ENCODE measurements around the gene XAB2.

Gene XAB2

DNA sequence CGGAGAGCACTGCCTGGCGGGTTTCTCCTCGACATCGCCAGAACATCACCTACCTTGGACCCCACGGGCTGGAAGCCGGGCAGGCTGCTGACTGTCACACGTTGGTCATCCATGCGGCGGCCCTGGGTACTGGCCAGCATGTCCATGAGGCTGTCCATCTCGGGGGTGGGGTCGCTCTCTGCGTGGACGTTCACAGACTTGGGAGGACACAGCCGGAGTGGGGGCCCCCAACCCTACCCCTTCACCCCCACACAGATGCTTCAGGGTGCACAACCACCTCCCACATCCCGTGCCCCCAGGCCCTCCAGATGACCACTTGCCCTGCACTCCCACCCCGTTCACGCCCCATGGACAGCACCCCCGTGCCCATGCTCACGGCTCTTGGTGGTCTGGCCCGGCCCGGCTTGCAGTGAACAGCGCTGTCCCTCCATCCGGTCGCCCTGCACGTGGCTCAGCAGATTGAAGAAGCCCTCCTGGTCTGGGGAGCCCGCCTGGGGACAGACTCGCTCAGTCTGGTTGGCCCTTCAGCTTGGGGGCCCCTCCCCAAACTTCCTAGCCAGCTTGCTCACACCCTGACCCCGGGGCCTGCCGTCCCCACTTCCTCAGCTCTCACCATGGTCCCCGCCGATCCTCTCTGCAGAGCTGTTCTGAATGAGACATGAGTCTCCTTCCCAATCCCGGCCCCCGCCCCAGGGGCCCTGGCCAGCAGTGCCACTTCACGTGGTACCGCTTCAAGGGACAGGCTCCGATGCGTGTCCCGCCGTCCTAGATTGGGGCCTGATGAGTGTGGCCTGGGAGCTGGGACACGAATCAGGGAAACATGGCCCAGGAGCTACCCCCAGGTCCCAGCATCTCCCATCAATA is 3.2 kb upstream of the XAB2 start:
- FAIRE-seq, result no peak

DNA sequence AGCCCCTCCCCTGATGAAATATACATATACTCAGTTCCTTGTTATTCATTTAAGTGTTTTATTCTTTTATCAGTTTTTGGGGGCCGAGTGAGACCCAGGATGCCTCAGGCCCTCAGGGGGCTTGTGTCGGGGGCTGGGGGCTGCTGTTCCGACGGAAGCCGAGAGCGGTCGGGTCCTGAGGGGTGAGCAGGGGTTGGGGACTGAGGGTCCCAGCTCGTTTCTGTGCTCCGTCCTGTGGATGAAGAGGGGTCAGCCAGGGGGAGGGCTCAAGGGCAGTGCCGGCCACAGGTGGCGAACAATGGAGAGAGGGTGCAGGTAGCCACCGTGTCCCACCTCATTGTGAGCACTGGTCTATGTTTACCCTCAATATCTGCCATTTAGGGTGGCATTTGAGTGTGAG is 2.2 kb upstream of the XAB2 start:
- no peak for FAIRE-seq

DNA sequence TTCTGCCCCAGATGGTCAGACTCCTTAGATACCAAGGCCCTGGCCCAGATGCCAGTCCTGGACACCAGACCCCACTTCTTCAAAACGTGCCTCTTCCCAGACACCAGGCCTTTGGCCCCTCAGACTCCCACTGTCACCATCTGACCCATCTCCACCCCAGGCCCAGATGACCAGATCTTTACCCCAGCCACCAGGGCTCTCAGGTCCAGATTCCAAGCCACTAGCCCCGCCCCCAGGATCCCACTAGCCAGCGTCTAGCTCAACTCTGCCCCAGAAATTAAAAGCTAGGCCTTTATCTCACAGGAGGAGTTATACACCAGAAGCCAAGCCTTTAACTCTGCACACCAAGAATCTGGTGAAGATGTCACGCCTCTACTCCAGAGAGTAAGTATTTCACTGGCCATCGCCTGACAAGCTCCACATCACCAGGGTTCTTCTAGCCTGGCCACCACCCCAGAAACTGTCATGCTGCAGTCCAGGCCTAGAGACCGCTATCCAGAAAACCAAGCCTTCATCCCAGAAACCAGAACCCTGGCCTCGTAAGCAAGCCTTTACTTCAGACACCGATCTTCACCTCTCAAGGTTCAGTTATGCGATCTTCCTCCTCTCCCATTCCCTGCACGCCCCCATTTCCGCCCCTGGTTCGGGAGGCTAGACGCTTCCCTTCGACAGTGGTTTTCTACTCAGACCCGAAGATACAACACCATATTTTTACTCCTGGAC is 595 bp downstream of the XAB2 start:
- no peak for FAIRE-seq

DNA sequence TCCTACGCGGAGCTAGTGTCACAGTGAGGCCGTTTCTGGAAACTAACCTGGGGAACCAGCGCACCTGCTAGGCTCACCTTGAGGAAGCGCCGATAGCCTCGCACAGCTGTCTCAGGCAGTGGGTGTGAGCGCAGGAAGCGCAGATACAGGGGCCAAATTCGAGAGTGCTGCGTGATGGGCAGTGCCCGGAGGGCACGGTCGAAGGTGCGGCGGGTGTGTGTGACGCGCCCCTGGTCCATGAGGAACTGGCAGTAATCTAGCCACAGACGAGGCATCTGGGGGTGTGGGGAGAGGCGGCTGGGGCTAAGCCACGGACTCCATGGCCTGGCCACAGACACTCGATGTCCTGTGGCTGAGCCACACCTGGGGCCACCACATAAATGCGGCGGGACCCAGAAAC is 2.2 kb downstream of the XAB2 start:
- FAIRE-seq, result no peak

DNA sequence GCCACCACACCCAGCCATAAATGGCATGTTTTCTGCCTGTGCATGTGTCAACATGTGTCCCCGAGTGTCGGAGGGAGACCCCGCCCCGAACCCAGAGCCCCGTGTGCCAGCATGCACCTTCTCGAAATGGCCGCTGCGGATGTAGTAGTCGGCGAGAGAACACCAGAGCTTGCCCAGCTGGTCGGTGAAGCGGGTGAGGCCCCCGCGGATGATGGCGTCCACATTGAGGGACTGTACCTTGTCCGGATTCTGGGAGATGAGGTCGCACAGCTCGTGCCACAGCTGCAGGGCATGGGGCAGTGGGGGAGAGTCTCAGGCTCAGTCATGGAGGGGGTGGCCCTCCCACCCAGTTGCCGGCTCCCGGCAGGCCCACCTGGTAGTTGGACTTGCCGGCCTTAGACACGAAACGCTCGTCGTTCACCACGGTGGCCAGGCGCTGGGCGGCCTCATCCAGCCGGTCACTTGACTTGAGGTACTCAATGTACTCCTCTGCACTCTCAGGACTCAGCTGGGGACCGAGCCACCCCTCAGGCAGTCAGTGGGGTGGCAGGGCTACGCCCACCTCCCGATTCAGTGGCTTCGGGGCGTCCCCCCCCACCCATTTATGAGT is 3.5 kb downstream of the XAB2 start:
- no peak for FAIRE-seq

DNA sequence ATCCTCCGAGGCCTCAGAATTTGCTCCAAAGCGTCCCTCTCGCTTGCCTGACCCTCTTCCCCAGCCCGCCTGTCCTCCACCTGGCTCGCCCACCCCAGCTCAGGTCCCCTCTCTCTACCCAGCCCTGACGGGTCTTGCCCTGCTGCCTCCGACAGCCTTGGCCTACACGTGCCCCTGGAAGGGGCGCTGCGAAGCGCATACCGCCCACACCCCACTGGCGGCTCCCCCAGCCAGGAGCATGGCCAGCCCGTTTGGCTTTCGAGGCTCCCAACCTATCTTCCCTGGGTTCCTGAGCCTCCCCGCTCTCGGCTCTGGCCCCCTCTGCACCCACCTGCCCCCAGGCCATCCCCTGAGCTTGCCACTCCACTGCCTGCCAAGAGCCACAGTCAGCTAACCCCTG is 4.5 kb downstream of the XAB2 start:
- no peak for FAIRE-seq

DNA sequence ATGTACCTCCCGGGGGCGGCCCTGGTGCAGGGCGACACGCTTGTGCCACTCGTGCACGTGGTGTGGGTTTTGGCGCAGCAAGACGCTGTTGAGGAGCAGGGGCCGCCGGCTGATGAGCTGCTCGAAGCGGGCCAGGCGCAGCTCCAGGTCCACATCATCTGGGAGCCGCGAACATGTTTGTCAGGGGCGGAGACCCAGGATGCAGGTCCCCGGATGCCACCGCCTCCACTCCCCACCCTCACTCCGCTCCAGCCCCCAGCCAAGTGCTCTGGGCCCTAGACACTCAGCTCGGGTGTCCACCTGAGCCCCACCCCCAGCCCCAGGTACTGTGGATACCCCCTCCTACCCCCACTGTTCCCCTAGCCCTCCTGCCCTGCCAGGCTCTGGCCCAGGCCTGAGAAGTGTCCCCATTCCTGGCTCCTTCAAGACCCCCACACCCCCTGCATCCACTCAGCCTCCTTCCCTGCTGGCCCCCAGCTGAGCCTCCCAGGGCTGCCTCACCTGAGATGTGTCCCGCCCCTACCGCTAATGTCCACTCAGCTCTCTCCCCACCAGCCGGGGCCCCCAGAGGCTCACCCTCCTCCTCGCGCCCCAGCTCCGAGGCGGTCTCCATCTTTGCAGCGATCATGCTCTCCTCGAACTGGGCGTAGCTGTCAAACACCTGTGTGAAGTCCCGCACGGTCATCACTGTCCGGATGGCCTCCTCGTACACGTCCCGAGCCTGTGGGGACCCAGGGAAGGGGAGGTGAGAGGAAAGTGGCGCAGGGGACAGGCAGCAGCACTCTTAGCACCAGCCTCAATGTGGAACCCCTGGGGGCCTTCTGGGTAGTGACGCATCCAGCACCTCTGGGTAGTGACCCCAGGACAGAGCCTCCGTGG is 5.4 kb downstream of the XAB2 start:
- FAIRE-seq, result no peak

DNA sequence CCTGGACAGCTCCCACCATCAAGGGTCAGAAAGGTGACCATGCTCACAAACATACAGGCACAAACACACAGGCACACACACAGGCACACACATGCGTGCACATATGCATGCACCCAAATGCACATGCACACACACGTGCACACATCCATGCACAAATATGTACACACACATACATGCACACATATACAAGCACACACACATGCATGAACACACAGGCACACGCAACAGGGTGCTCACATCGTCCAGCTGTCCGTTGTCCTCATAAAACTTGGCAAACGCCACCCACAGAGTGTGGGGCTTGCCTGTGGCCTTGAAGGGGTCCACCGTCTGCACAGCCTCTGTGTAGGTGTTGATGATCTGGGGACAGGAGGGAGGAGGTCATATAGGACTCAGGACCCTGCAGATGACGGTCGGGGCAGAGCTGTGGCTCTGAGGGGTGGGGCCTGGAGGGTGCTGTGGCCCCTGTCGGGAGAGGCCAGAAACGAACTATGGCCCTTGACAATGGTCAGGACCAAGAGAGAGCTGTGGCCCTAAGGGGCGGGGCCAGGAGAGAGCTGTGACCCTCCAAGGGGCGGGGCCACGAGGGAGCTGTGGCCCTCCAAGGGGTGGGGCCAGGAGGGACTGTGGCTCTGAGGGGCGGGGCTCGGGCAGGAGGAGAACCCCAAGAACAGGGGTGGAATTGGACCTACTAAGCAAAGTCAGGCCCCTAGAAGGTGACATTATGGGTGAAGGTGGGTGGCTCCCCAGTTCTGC is 6.2 kb downstream of the XAB2 start:
- FAIRE-seq, result no peak

DNA sequence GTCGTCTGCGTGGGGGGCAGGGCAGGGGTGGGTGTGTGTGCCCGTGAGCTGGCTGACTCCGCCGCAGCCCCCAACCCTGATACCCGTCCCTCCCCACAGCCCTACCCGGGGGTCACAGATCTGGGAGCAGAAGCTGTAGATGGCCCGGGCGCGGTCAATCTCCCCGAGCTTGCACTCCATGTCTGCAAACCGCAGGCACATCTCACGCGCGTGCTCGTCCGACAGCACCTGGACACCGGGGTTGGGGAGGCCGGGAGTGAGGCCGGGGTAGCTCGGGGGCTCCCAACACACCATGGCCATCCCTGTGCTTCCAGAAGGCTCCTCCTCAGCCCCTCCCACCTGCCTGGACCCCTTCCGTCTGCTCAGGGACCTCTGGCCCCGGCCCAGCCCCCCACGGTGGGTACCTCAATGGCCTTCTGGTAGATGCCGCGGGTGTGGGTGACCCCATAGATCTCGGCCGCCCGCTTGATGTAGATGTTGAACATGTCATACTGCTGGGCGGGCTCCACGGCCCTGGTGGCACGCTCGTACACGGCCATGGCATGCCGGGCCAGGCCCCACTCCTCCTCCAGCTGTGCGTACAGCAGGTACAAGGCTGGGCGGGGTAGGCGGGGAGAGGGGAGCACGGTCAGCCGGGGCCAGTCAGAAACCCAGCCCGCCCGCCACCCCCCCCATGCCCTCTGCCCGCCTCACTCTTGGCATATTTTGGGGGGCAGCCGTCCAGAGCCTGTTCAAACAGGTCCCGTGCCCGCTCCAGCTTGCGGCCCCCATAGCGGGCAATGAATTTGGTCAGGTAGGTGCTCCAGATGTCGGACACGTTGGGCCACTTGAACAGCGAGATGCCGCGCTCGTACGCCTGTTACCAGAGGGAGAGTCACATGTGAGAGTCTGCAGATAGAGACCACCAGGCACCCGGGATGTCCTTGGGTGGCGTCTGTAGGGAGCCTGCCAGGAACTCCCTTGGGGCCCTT is 8.6 kb downstream of the XAB2 start:
- FAIRE-seq, result no peak

DNA sequence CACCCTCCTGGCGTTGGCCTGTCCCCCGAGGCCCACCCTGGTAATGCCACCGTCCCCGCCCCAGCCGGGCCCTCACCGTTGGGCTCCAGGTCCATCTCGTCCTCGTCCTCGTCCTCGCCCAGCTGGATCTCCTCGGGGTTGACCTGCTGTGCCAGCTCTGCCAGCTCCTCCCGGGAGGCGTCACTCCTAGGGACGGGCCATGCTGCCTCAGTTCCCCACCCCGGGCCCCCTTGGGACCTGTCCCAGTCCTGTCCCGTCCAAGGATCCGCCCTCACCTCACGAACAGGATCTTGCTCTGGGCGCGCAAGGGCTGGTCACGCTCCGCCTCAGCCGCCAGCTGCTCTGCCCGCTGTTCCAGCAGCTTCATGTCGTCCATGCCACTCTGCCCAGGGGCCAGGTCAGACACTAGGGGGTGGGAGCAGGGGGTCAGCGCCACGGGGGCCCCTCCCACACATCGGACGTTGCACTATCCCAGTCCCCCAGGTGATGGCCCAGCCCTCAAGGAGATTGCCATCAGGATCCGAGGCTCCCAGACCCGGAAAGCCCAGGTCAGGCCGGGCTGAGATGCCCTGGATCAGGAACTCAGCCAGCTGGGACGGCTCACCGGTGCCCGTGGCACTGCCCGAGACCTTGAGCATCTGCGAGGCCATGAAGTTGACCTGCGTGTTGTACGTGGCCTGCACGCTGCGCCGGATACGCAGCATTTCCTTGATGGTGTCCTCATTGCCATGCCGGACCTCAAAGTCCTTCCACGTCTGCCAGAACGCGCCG is 9.5 kb downstream of the XAB2 start:
- FAIRE-seq, result no peak

DNA sequence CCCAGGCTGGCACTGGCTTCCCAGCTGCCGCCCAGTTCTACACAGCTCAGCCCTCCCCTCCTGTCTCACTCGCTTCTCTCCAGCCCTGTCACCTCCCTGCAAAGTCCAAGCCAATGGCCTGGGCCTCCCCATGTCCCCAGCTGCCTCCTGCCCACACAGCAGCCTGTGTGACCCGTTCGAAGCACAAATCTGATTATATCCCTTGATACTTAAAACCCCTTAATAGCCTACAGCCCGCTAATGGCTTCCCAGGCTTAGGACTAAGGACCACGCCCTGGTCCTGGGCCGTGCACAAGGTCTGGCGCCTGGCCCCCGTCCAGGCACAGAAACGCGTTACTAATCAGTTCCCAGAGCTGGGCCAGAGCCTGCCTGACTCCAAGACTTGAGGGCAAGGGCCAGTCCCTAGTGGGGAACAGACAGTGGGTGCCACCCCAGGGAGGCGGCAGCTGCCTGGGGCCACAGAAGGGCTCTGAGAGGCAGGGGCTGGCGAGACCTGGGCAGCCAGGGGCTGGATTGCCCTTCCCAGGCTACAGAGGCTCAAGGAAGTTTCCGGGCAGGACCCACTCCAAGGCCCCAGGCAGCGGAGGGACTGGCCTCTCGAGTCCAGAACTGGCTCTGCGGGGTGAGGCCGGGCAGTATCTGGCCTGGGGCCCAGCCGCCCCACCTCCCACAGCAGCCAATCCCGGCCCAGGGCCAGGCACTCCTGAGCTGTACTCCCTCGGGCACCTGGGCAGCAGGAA is 10.4 kb downstream of the XAB2 start:
- no peak for FAIRE-seq

DNA sequence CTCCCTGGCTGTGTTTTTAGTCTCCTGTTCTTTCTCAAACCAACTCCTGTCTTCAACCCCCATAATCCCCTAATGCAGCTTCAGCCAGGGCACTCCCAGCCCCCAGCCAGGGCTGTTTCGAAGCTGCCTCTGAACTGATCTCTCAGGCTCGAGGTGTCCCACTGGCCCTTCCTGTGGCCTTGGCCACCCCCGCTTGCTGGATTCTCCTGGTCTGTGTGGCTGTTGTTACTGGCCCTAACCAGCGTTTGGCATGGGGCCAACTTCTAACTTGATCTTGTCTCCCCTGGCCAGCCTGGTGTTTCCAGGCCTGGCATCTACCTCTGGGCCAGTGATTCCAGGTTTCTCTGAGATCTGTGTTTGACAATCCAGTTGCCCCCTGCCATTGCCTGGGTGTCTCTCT is 11.0 kb downstream of the XAB2 start:
- FAIRE-seq, result no peak

DNA sequence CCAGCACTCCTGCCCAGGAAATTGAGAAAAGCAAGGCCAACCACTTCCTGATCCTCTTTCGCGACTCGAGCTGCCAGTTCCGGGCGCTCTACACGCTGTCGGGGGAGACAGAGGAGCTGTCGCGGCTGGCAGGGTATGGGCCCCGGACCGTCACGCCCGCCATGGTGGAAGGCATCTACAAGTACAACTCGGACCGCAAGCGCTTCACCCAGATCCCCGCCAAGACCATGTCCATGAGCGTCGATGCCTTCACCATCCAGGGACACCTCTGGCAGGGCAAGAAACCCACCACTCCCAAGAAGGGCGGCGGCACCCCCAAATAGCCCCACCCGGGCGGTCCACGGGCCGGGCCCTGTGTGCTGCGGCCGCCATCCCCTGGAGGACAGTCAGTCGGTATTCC is 11.6 kb downstream of the XAB2 start:
- no peak for FAIRE-seq

DNA sequence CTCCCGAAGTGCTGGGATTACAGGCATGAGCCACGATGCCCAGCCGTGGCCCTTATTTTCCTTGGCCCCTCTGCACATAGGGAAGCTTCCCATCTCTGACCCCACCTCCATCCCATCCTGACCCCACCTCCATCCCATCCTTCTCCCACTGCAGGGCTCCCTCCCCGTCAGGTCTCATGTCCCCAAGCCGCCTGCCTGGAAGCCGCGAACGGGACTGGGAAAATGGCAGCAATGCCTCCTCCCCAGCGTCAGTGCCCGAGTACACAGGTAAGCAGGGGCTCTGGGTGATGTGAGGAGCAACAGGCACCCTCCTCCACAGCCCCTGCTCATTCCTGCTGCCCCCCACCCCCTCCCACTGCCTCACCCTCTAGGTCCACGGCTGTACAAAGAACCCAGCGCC is 12.2 kb downstream of the XAB2 start:
- no peak for FAIRE-seq

DNA sequence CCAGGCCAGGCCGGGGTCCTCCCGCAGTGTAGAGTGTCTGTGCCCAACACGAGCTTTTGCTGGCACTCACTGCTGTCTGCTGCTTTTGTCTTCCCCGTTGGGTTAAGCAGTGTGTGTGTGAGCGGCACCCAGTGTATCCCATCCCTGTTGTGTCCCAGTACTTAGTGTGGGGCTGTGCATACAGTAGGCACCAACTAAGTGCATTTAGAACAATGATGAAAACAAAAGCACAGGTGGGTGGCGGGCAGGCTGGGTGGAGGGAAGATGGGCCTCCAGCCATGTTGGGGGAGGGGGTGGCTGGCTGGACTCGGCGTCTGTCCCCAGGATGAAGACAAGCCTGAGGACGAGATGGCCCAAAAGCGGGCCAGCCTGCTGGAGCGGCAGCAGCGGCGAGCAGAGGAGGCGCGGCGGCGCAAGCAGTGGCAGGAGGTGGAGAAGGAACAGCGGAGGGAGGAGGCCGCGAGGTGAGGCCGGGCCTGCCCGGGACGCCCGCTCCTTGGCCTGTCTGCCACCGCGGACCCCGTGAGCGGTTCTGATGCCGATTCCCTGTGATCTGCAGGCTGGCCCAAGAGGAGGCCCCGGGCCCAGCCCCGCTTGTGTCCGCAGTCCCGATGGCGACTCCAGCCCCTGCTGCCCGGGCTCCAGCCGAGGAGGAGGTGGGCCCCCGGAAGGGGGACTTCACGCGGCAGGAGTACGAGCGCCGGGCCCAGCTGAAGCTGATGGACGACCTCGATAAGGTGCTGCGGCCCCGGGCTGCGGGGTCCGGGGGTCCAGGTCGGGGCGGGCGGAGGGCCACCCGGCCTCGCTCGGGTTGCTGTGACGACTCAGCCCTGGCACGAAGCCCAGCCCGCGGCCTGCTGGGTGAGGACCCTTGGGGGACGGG is 14.2 kb downstream of the XAB2 start:
- FAIRE-seq, result no peak

DNA sequence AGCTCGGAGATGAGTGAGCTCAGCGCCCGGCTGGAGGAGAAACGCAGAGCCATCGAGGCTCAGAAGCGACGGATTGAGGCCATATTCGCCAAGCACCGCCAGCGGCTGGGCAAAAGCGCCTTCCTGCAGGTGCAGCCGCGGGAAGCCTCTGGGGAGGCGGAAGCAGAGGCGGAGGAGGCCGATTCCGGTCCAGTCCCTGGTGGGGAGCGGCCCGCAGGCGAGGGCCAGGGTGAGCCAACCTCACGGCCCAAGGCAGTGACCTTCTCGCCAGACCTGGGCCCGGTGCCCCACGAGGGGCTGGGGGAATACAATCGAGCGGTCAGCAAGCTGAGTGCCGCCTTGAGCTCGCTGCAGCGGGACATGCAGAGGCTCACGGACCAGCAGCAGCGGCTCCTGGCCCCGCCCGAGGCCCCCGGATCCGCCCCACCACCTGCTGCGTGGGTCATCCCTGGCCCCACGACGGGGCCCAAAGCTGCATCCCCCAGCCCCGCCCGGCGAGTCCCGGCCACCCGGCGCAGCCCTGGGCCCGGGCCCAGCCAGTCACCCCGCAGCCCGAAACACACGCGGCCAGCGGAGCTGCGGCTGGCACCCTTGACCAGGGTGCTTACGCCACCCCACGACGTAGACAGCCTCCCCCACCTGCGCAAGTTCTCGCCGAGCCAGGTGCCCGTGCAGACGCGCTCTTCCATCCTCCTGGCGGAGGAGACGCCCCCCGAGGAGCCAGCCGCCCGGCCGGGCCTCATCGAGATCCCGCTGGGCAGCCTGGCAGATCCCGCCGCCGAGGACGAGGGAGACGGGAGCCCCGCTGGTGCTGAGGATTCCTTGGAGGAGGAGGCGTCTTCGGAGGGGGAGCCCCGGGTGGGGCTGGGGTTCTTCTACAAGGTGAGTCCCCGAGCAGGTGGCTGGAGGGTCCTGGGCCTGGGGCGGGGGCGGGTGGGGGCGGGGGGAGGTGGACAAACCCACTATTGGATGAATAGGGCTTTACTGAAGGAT is 16.8 kb downstream of the XAB2 start:
- FAIRE-seq, result no peak

All from endometrium (tissue), 2 donors.